GM12878 (cell line): ENCODE data around the gene GZMB.

Experiments used
- ETV6 ChIP-seq, 2 experiments: fragments of 450-650 bp in 1 of 2; IDR thresholded peaks in 1 of 2; conservative IDR thresholded peaks in 1 of 2; 2 replicates each; pipeline ENCODE4 v1.6.1; 2014; ENCODE audit warnings: antibody characterized with exemption in 1 of 2, borderline replicate concordance in 1 of 2, low read depth in 1 of 2, mild to moderate bottlenecking in 1 of 2, moderate library complexity in 1 of 2
- MAX ChIP-seq: IDR thresholded peaks from 2 replicates; pipeline ENCODE4 v1.6.1; 2012; ENCODE audit warnings: low read depth, low read length, improper control_type of control experiment
- PAX8 ChIP-seq: fragments of 450-650 bp; IDR thresholded peaks from 2 replicates; pipeline ENCODE4 v1.6.1; 2017; ENCODE audit warnings: mild to moderate bottlenecking, moderate library complexity
- POLR2AphosphoS5 ChIP-seq: IDR thresholded peaks from 2 replicates; pipeline ENCODE4 v1.6.1; 2011; ENCODE audit warnings: mild to moderate bottlenecking, low read length, inconsistent platforms
- RELB ChIP-seq: fragments of 450-650 bp; IDR thresholded peaks from 2 replicates; pipeline ENCODE4 v1.6.1; 2017; ENCODE audit warnings: low read depth, mild to moderate bottlenecking, moderate library complexity
- TARDBP ChIP-seq: IDR thresholded peaks from 2 replicates; pipeline ENCODE4 v1.6.1; 2016; ENCODE audit warnings: borderline replicate concordance
- YBX1 ChIP-seq: fragments of 450-650 bp; IDR thresholded peaks from 2 replicates; pipeline ENCODE4 v1.6.1; 2016; ENCODE audit warnings: antibody characterized with exemption
- YY1 ChIP-seq: IDR thresholded peaks from 2 replicates; pipeline ENCODE4 v1.6.1; 2011; ENCODE audit warnings: low read depth, mild to moderate bottlenecking, low read length

GRCh38 chr14:24605435-24606190 lies 28.4 kb downstream of the GZMB start:
- TF ChIP-seq YY1 (no peak), RELB (no peak), ETV6 (conservative IDR thresholded peaks at IDR 0.05 in 1 of 2, IDR thresholded peaks at IDR 0.05 in 1 of 2; ENCODE audit: borderline replicate concordance in 1 of 2, low read depth in 1 of 2) (no peak), TARDBP (no peak), MAX (no peak), POLR2AphosphoS5 (no peak), PAX8 (no peak), YBX1 (no peak)
